Measurements from ENCODE around the gene COG2.
"Not testable (repeated sequence)": the region's sequence is repeated elsewhere in the genome, so short reads cannot be mapped to it uniquely, and the experiment has no call there.

The COG2 gene

DNA sequence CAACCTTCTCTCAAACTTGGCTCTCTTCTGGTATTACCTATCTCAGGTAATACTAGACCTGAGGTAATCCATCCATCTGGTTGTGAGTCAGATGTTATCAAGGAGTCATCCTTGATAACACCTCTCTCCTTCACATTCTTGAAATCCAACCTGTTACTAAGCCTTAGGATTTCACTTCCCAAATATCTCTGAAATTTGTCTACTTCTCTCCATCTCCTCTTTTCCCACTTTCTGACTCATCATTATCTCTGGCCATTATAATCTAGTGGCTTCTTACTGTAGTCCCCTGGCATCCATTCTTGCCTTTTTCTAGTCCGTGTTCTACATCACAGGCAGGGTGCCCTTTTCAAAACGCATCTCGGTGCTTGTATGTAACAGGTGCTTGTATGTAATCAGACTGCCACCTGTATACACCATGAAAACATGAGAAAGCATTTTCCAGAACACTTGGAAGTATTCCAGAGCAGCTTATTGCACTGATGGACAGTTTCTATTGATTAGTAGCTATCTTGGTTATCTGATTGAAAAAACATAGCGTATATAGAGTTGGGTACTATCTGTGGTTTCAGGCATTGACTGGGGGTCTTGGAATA lies 4.5 kb downstream of the COG2 start:
- Histone ChIP-seq H3K27me3 (replicated peaks; ENCODE audit: control insufficient read depth, insufficient read depth, low read length) (no peaks in the 10 kb centered on the region), H3K4me3 (replicated peaks; ENCODE audit: low read depth, low read length) (no peak overlapping the region), H3K36me3 (ENCODE audit: control insufficient read depth, insufficient read depth, low read length) (no peaks in the 10 kb centered on the region)
- no peak for DNase-seq (ENCODE audit: extremely low read depth, insufficient read length)
- TF ChIP-seq, protein P1, sequence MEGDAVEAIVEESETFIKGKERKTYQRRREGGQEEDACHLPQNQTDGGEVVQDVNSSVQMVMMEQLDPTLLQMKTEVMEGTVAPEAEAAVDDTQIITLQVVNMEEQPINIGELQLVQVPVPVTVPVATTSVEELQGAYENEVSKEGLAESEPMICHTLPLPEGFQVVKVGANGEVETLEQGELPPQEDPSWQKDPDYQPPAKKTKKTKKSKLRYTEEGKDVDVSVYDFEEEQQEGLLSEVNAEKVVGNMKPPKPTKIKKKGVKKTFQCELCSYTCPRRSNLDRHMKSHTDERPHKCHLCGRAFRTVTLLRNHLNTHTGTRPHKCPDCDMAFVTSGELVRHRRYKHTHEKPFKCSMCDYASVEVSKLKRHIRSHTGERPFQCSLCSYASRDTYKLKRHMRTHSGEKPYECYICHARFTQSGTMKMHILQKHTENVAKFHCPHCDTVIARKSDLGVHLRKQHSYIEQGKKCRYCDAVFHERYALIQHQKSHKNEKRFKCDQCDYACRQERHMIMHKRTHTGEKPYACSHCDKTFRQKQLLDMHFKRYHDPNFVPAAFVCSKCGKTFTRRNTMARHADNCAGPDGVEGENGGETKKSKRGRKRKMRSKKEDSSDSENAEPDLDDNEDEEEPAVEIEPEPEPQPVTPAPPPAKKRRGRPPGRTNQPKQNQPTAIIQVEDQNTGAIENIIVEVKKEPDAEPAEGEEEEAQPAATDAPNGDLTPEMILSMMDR (IDR thresholded peaks at IDR 0.05; ENCODE audit: insufficient read depth, low read length, poor library complexity, severe bottlenecking) = no peak

DNA sequence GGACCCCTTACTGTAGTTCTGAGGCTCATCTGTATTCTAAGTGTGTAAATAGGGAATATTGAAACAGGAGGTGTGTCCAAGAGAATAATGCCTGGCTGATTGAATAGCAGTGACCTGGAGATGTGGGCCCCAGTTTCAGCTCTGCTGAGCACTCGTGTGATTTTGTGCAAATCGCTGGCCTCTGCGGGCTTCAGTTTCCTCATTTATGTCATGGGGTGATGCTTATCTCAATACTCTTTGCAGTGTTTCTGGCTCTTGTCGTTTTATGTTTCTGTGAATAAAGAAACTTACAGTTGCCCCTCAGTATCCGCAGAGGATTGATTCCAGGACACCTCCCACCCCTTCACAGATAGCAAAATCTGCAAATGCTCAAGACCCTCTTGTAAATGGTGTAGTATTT lies 5.0 kb downstream of the COG2 start:
- DNase-seq (ENCODE audit: extremely low read depth, insufficient read length) = no peak
- no peaks in the 10 kb centered on the region for H3K27me3 ChIP-seq (replicated peaks; ENCODE audit: control insufficient read depth, insufficient read depth, low read length)
- no peaks in the 10 kb centered on the region for H3K36me3 ChIP-seq (ENCODE audit: control insufficient read depth, insufficient read depth, low read length)

DNA sequence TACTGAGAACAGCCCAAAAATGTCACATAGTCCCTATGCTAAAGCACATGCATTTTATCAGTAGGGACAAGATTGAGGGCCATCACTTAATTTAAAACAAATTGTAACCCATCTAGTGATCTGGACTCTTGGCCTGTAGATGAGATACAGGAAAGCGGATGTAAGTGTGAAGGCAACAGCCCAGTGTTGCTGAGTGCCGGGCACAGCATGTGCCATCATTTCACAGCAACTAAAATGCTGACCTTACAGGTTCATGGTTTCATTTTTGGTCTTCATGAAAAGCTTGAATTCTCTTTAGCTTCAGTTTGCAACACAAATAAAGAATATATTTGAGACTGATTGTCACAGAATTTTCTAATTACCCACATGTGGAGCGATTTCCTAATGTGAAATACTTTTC lies 5.8 kb downstream of the COG2 start:
- Histone ChIP-seq H3K27me3 (replicated peaks; ENCODE audit: control insufficient read depth, insufficient read depth, low read length) (no peaks in the 10 kb centered on the region), H3K36me3 (ENCODE audit: control insufficient read depth, insufficient read depth, low read length) (no peaks in the 10 kb centered on the region), H3K4me3 (replicated peaks; ENCODE audit: low read depth, low read length) (no peak overlapping the region)
- no peak for DNase-seq (ENCODE audit: extremely low read depth, insufficient read length)
- TF ChIP-seq, protein P1 (IDR thresholded peaks at IDR 0.05; ENCODE audit: insufficient read depth, low read length, poor library complexity, severe bottlenecking) = no peak

More for the DNA sequence above, 5.0 kb downstream of the COG2 start:
- TF ChIP-seq, protein P1 (IDR thresholded peaks at IDR 0.05; ENCODE audit: insufficient read depth, low read length, poor library complexity, severe bottlenecking) = no peak
- H3K4me3 ChIP-seq (replicated peaks; ENCODE audit: low read depth, low read length) = no peak overlapping the region

DNA sequence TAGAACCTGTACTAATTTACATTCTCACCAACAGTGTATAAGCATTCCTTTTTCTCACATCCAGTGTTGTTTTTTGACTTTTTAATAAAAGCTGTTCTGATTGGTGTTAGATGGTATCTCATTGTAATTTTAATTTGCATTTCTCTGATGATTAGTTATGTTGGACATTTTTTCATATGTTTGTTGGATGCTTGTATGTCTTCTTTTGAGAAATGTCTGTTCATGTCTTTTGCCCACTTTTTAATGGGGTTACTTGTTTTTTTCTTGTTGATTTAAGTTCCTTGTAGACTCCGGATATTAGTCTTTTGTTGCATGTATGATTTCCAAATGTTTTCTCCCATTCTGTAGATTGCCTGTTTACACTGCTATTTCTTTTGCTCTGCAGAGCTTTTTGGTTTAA lies 8.0 kb downstream of the COG2 start:
- H3K4me3 ChIP-seq (replicated peaks; ENCODE audit: low read depth, low read length) = no peak overlapping the region
- no peak for DNase-seq (ENCODE audit: extremely low read depth, insufficient read length)
- TF ChIP-seq, protein P1 (IDR thresholded peaks at IDR 0.05; ENCODE audit: insufficient read depth, low read length, poor library complexity, severe bottlenecking) = no peak
- H3K36me3 ChIP-seq (ENCODE audit: control insufficient read depth, insufficient read depth, low read length) = no peaks in the 10 kb centered on the region
- H3K27me3 ChIP-seq (replicated peaks; ENCODE audit: control insufficient read depth, insufficient read depth, low read length) = no peaks in the 10 kb centered on the region

DNA sequence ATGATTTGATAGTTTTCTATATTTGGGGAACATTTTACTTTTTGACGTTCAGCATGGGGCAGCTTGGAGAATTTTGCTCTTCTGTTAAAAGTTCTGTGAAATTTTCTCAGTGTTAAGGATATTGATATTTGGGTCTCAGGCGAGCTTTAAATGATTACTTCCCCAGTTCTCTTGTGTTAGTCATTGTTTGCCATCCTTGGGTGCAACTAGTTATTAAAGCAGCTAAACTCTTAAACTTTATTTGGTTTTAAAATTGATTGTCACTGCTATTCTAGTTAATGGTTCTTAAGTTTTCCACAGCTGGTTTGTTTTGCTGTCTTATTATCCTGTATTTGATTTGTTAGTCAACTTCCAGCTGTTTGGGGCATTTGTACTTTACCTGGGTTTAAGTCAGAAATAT lies 9.0 kb downstream of the COG2 start:
- DNase-seq (ENCODE audit: extremely low read depth, insufficient read length) = no peak
- Histone ChIP-seq H3K27me3 (replicated peaks; ENCODE audit: control insufficient read depth, insufficient read depth, low read length) (no peaks in the 10 kb centered on the region), H3K36me3 (ENCODE audit: control insufficient read depth, insufficient read depth, low read length) (no peaks in the 10 kb centered on the region), H3K4me3 (replicated peaks; ENCODE audit: low read depth, low read length) (no peak overlapping the region)
- TF ChIP-seq, protein P1 (IDR thresholded peaks at IDR 0.05; ENCODE audit: insufficient read depth, low read length, poor library complexity, severe bottlenecking) = no peak

DNA sequence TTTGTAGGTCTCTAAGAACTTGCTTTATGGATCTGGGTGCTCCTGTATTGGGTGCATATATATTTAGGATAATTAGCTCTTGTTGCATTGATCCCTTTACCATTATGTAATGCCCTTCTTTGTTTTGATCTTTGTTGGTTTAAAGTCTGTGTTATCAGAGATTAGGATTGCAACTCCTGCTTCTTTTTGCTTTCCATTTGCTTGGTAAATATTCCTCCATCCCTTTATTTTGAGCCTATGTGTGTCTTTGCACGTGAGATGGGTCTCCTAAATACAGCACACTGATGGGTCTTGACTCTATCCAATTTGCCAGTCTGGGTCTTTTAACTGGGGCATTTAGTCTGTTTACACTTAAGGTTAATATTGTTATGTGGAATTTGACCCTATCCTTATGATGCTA lies 14.4 kb downstream of the COG2 start:
- not testable (repeated sequence) for H3K27me3 ChIP-seq (replicated peaks; ENCODE audit: control insufficient read depth, insufficient read depth, low read length); H3K4me3 ChIP-seq (replicated peaks; ENCODE audit: low read depth, low read length); DNase-seq (ENCODE audit: extremely low read depth, insufficient read length); H3K36me3 ChIP-seq (ENCODE audit: control insufficient read depth, insufficient read depth, low read length)

DNA sequence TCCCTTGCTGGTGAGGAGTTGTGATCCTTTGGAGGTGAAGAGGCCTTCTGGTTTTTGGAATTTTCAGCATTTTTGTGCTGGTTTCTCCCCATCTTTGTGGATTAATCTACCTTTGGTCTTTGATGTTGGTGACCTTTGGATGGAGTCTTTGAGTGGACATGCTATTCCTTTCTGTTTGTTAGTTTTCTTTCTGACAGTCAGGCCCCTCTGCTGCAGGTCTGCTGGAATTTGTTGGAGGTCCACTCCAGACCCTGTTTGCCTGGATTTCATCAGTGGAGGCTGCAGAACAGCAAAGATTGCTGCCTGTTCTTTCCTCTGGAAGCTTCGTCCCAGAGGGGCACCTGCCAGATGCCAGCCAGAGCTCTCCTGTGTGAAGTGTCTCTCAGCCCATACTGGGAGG lies 15.8 kb downstream of the COG2 start:
- H3K4me3 ChIP-seq (replicated peaks; ENCODE audit: low read depth, low read length); H3K36me3 ChIP-seq (ENCODE audit: control insufficient read depth, insufficient read depth, low read length); DNase-seq (ENCODE audit: extremely low read depth, insufficient read length); H3K27me3 ChIP-seq (replicated peaks; ENCODE audit: control insufficient read depth, insufficient read depth, low read length): not testable (repeated sequence)

Measured in GM06990 (cell line).